Measurements from ENCODE around the gene EHD2.

DNA sequence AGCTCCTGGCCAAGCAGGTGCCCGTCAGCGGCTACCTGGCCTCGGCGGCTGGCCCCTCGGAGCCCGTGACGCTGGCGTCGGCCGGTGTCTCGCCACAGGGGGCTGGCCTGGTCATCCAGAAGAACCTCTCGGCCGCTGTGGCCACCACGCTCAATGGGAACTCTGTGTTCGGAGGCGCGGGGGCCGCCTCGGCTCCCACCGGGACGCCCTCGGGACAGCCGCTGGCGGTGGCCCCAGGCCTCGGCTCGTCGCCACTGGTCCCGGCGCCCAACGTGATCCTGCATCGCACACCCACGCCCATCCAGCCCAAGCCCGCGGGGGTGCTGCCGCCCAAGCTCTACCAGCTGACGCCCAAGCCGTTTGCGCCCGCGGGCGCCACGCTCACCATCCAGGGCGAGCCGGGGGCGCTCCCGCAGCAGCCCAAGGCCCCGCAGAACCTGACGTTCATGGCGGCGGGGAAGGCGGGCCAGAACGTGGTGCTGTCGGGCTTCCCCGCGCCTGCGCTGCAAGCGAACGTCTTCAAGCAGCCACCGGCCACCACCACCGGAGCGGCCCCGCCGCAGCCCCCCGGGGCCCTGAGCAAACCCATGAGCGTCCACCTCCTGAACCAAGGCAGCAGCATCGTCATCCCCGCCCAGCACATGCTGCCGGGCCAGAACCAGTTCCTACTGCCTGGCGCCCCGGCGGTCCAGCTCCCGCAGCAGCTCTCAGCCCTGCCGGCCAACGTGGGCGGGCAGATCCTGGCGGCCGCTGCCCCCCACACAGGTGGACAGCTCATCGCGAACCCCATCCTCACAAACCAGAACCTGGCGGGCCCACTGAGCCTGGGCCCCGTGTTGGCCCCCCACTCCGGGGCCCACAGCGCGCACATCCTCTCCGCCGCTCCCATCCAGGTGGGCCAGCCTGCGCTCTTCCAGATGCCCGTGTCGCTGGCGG, 33.0 kb upstream of the EHD2 start:
- TF ChIP-seq CTCF (IDR thresholded peaks at IDR 0.05), result no peak
- TF ChIP-seq POLR2A (IDR thresholded peaks at IDR 0.05), result no peak
